ENCODE data around the gene GSTM2.

The GSTM2 gene

GRCh38 chr1:109625176-109625575 is 42.7 kb upstream of the GSTM2 start (continued):
- no peak for TF ChIP-seq POU6F1 (CRISPR knock-in tag; IDR thresholded peaks at IDR 0.05; ENCODE audit: borderline replicate concordance, low read depth)

GRCh38 chr1:109625601-109626560 is 42.0 kb upstream of the GSTM2 start:
- no peak for TF ChIP-seq ZFP30 (CRISPR knock-in tag; IDR thresholded peaks at IDR 0.05)
- TF ChIP-seq, protein P1, sequence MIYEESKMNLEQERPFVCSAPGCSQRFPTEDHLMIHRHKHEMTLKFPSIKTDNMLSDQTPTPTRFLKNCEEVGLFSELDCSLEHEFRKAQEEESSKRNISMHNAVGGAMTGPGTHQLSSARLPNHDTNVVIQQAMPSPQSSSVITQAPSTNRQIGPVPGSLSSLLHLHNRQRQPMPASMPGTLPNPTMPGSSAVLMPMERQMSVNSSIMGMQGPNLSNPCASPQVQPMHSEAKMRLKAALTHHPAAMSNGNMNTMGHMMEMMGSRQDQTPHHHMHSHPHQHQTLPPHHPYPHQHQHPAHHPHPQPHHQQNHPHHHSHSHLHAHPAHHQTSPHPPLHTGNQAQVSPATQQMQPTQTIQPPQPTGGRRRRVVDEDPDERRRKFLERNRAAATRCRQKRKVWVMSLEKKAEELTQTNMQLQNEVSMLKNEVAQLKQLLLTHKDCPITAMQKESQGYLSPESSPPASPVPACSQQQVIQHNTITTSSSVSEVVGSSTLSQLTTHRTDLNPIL (CRISPR knock-in tag; IDR thresholded peaks at IDR 0.05; ENCODE audit: low read depth): no peak
- TF ChIP-seq ESRRG (CRISPR knock-in tag; IDR thresholded peaks at IDR 0.05): no peak
- no peak for TF ChIP-seq TOX (CRISPR knock-in tag; IDR thresholded peaks at IDR 0.05; ENCODE audit: borderline replicate concordance)
- TF ChIP-seq ISL1 (CRISPR knock-in tag; IDR thresholded peaks at IDR 0.05): no peak
- TF ChIP-seq ZC3H10 (CRISPR knock-in tag; IDR thresholded peaks at IDR 0.05): no peak
- no peak for TF ChIP-seq OSR1 (CRISPR knock-in tag; IDR thresholded peaks at IDR 0.05)
- TF ChIP-seq RARB (CRISPR knock-in tag; IDR thresholded peaks at IDR 0.05): no peak
- TF ChIP-seq ARNTL (CRISPR knock-in tag; IDR thresholded peaks at IDR 0.05; ENCODE audit: borderline replicate concordance, low read depth): no peak
- TF ChIP-seq ZNF8 (CRISPR knock-in tag; IDR thresholded peaks at IDR 0.05): no peak
- no peak for TF ChIP-seq PATZ1 (CRISPR knock-in tag; IDR thresholded peaks at IDR 0.05; ENCODE audit: borderline replicate concordance)
- no peak for TF ChIP-seq BACH2 (CRISPR knock-in tag; IDR thresholded peaks at IDR 0.05; ENCODE audit: borderline replicate concordance)
- TF ChIP-seq PPARA (CRISPR knock-in tag; IDR thresholded peaks at IDR 0.05; ENCODE audit: borderline replicate concordance): no peak
- no peak for TF ChIP-seq ZNF70 (CRISPR knock-in tag; IDR thresholded peaks at IDR 0.05)
- TF ChIP-seq TSHZ2 (CRISPR knock-in tag; IDR thresholded peaks at IDR 0.05): no peak
- TF ChIP-seq ZNF565 (CRISPR knock-in tag; conservative IDR thresholded peaks at IDR 0.05; ENCODE audit: low read depth): no peak
- TF ChIP-seq, protein P2, sequence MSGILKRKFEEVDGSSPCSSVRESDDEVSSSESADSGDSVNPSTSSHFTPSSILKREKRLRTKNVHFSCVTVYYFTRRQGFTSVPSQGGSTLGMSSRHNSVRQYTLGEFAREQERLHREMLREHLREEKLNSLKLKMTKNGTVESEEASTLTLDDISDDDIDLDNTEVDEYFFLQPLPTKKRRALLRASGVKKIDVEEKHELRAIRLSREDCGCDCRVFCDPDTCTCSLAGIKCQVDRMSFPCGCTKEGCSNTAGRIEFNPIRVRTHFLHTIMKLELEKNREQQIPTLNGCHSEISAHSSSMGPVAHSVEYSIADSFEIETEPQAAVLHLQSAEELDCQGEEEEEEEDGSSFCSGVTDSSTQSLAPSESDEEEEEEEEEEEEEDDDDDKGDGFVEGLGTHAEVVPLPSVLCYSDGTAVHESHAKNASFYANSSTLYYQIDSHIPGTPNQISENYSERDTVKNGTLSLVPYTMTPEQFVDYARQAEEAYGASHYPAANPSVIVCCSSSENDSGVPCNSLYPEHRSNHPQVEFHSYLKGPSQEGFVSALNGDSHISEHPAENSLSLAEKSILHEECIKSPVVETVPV (CRISPR knock-in tag; IDR thresholded peaks at IDR 0.05): no peak
- TF ChIP-seq SNAI2 (CRISPR knock-in tag; IDR thresholded peaks at IDR 0.05): no peak
- TF ChIP-seq CSDC2 (CRISPR knock-in tag; IDR thresholded peaks at IDR 0.05): no peak
- no peak for ATAC-seq

Measured in SK-N-SH treated with all-trans-retinoic acid at 6 μM for 48 hours (cell line).